H1 (cell line): ENCODE results near the gene ACBD4. TPM values are rescaled to one million over a fixed set of nuclear protein-coding genes. Genes with fewer than 3 reads are reported as not detected.

Source experiments
- CTCF ChIA-PET: fragments of 300-600 bp; sonication (Branson Sonifier 250); formaldehyde crosslinking; loops from one replicate; lab custom pipeline; 2021; ENCODE audit not compliant: partially characterized antibody; lab: Charles Lee
- POLR2A ChIA-PET: fragments of 300-600 bp; sonication (Branson Sonifier 250); formaldehyde crosslinking; loops from one replicate; lab custom pipeline; 2021; ENCODE audit warnings: inconsistent platforms; ENCODE audit not compliant: partially characterized antibody; lab: Charles Lee
- DNase-seq, 2 experiments: peaks; one replicate each; pipeline versions ENCODE4 v3.0.0 to v3.0.0-alpha.2; 2010 to 2022; ENCODE audit warnings: low spot score in 2 of 2, low read depth in 1 of 2, mixed read lengths in 1 of 2
- FAIRE-seq: peaks from 2 replicates; lab custom pipeline; 2011; peaks lifted over from hg19 to GRCh38; lab: Jason Lieb, UNC
- H2AFZ ChIP-seq: 2 replicates; pipeline ENCODE4 v1.8.1; 2012; ENCODE audit warnings: low read length, inconsistent platforms
- H2AK5ac ChIP-seq: 2 replicates; pipeline ENCODE4 v1.6.1; 2013; ENCODE audit warnings: low read depth, low read length
- H2BK120ac ChIP-seq: replicated peaks from 2 replicates; pipeline ENCODE3; 2013; ENCODE audit warnings: low read depth, low read length, inconsistent platforms
- H2BK12ac ChIP-seq: 2 replicates; pipeline ENCODE4 v1.6.1; 2013; ENCODE audit warnings: low read depth, low read length
- H2BK15ac ChIP-seq: 2 replicates; pipeline ENCODE4 v1.6.1; 2013; ENCODE audit warnings: low read length
- H2BK20ac ChIP-seq: 2 replicates; pipeline ENCODE4 v1.6.1; 2013; ENCODE audit warnings: low read length
- H2BK5ac ChIP-seq: 2 replicates; pipeline ENCODE4 v1.6.1; 2013; ENCODE audit warnings: low read depth, low read length
- H3K14ac ChIP-seq: 2 replicates; pipeline ENCODE4 v1.6.1; 2013; ENCODE audit warnings: inconsistent platforms; ENCODE audit not compliant: insufficient read length
- H3K18ac ChIP-seq: 2 replicates; pipeline ENCODE4 v1.6.1; 2013; ENCODE audit warnings: low read length; ENCODE audit errors: extremely low read depth
- H3K23ac ChIP-seq: 2 replicates; pipeline ENCODE4 v1.6.1; 2013; ENCODE audit warnings: inconsistent platforms; ENCODE audit not compliant: insufficient read length
- H3K23me2 ChIP-seq: 2 replicates; pipeline ENCODE4 v1.6.1; 2013; ENCODE audit warnings: low read depth, low read length
- H3K27ac ChIP-seq: 2 replicates; pipeline ENCODE4 v1.6.1; 2011; ENCODE audit warnings: low read depth, low read length, inconsistent platforms
- H3K27me3 ChIP-seq, 4 experiments: replicated peaks in 1 of 4; 1 replicate in 1 of 4; 2 replicates in 3 of 4; pipeline versions ENCODE4 v1.6.1 to v1.8.1; 2011 to 2013; ENCODE audit warnings: low read length in 3 of 4, mild to moderate bottlenecking in 3 of 4, inconsistent platforms in 2 of 4, mixed read lengths in 2 of 4, moderate library complexity in 1 of 4; ENCODE audit not compliant: control insufficient read depth in 3 of 4, insufficient read depth in 3 of 4; ENCODE audit errors: extremely low read depth in 1 of 4
- H3K36me3 ChIP-seq, 4 experiments: 2 replicates each; pipeline versions ENCODE4 v1.6.1 to v1.8.1; 2011 to 2013; ENCODE audit warnings: mild to moderate bottlenecking in 4 of 4, low read length in 3 of 4, moderate library complexity in 2 of 4, control low read depth in 1 of 4, inconsistent platforms in 1 of 4; ENCODE audit not compliant: insufficient read depth in 4 of 4, control insufficient read depth in 2 of 4
- H3K4ac ChIP-seq: replicated peaks from 2 replicates; pipeline ENCODE3; 2013; ENCODE audit warnings: low read length, low read depth, mixed read lengths, inconsistent platforms; ENCODE audit not compliant: insufficient read length
- H3K4me1 ChIP-seq, 4 experiments: replicated peaks in 1 of 4; 1 replicate in 1 of 4; 2 replicates in 3 of 4; pipeline versions ENCODE4 v1.6.1 to v1.8.1; 2011 to 2013; ENCODE audit warnings: low read length in 3 of 4, inconsistent platforms in 2 of 4, mixed read lengths in 1 of 4; ENCODE audit not compliant: insufficient read depth in 4 of 4, control insufficient read depth in 3 of 4
- H3K4me2 ChIP-seq, 2 experiments: 2 replicates each; pipeline versions ENCODE4 v1.6.1 to v1.8.1; 2011 to 2013; ENCODE audit warnings: low read depth in 2 of 2, low read length in 2 of 2, control low read depth in 1 of 2, inconsistent platforms in 1 of 2, mild to moderate bottlenecking in 1 of 2; ENCODE audit not compliant: insufficient read depth in 1 of 2
- H3K4me3 ChIP-seq, 4 experiments: fragments of 200-600, 300-600 bp in 1 of 4; sonication (generic), shearing (Covaris generic), sonication (Bioruptor Twin) in 1 of 4; 2 replicates each; pipeline versions ENCODE4 v1.5.1 to v1.8.1; 2011 to 2016; ENCODE audit warnings: low read length in 4 of 4, low read depth in 3 of 4, control low read depth in 2 of 4, inconsistent platforms in 2 of 4, mild to moderate bottlenecking in 2 of 4, mixed read lengths in 1 of 4, moderate library complexity in 1 of 4; ENCODE audit not compliant: insufficient read depth in 2 of 4; ENCODE audit errors: extremely low read depth in 1 of 4
- H3K56ac ChIP-seq: replicated peaks from 2 replicates; pipeline ENCODE3; 2013; ENCODE audit warnings: low read depth, mild to moderate bottlenecking, mixed read lengths, low read length, inconsistent platforms; ENCODE audit not compliant: insufficient read length
- H3K79me1 ChIP-seq: 2 replicates; pipeline ENCODE4 v1.6.1; 2013; ENCODE audit warnings: low read depth, low read length, control low read depth
- H3K79me2 ChIP-seq, 2 experiments: 2 replicates each; pipeline versions ENCODE4 v1.6.1 to v1.8.1; 2012 to 2013; ENCODE audit warnings: low read length in 2 of 2, mild to moderate bottlenecking in 2 of 2, inconsistent platforms in 1 of 2; ENCODE audit not compliant: insufficient read depth in 2 of 2, control insufficient read depth in 1 of 2
- H3K9ac ChIP-seq, 4 experiments: replicated peaks in 1 of 4; 1 replicate in 1 of 4; 2 replicates in 3 of 4; pipeline versions ENCODE4 v1.6.1 to v1.8.1; 2011 to 2013; ENCODE audit warnings: low read depth in 3 of 4, low read length in 3 of 4, control low read depth in 2 of 4, mild to moderate bottlenecking in 2 of 4, moderate library complexity in 2 of 4, inconsistent platforms in 1 of 4; ENCODE audit errors: extremely low read depth in 1 of 4
- H3K9me3 ChIP-seq, 2 experiments: 2 replicates each; pipeline versions ENCODE4 v1.6.1 to v1.8.1; 2012 to 2013; ENCODE audit warnings: mild to moderate bottlenecking in 2 of 2, moderate library complexity in 2 of 2, control low read depth in 1 of 2, inconsistent platforms in 1 of 2, low read depth in 1 of 2, low read length in 1 of 2, mixed read lengths in 1 of 2; ENCODE audit not compliant: insufficient read depth in 2 of 2
- H4K20me1 ChIP-seq, 2 experiments: replicated peaks in 1 of 2; 2 replicates each; pipeline versions ENCODE3 to v1.8.1; 2011 to 2013; ENCODE audit warnings: inconsistent platforms in 2 of 2, low read length in 2 of 2, mild to moderate bottlenecking in 1 of 2; ENCODE audit not compliant: insufficient read depth in 2 of 2, control insufficient read depth in 1 of 2
- H4K5ac ChIP-seq: 2 replicates; pipeline ENCODE4 v1.6.1; 2013; ENCODE audit warnings: low read length, low read depth, mixed read lengths, inconsistent platforms; ENCODE audit not compliant: insufficient read length
- H4K8ac ChIP-seq: 2 replicates; pipeline ENCODE4 v1.8.0; 2013; ENCODE audit warnings: mild to moderate bottlenecking, moderate library complexity, low read length, inconsistent platforms; ENCODE audit not compliant: insufficient read depth; ENCODE audit errors: extremely low read depth
- H4K91ac ChIP-seq: replicated peaks from 2 replicates; pipeline ENCODE3; 2013; ENCODE audit warnings: low read length, mixed read lengths, inconsistent platforms; ENCODE audit not compliant: insufficient read length
- BACH1 ChIP-seq: IDR thresholded peaks from 2 replicates; pipeline ENCODE4 v1.6.1; 2012; ENCODE audit warnings: low read length, improper control_type of control experiment
- BCL11A ChIP-seq, 2 experiments: IDR thresholded peaks; one replicate each; pipeline ENCODE4 v1.6.1; 2011; ENCODE audit warnings: low read depth in 2 of 2, low read length in 2 of 2, mild to moderate bottlenecking in 2 of 2
- CHD2 ChIP-seq: IDR thresholded peaks from 2 replicates; pipeline ENCODE4 v1.6.1; 2012; ENCODE audit warnings: low read length, improper control_type of control experiment
- CREB1 ChIP-seq: IDR thresholded peaks from 2 replicates; pipeline ENCODE4 v1.6.1; 2012; ENCODE audit warnings: inconsistent platforms
- GABPA ChIP-seq: IDR thresholded peaks from 2 replicates; pipeline ENCODE4 v1.6.1; 2011; ENCODE audit warnings: mild to moderate bottlenecking, low read length, moderate library complexity, borderline replicate concordance; ENCODE audit not compliant: insufficient read depth
- HDAC2 ChIP-seq, 2 experiments: fragments of 300-600 bp in 1 of 2; sonication (generic) in 1 of 2; IDR thresholded peaks; 2 replicates each; pipeline ENCODE4 v1.6.1; 2011 to 2012; ENCODE audit warnings: low read depth in 2 of 2, low read length in 2 of 2, mild to moderate bottlenecking in 2 of 2, moderate library complexity in 2 of 2, borderline replicate concordance in 1 of 2, inconsistent platforms in 1 of 2
- MAFK ChIP-seq: IDR thresholded peaks from 2 replicates; pipeline ENCODE4 v1.6.1; 2012; ENCODE audit warnings: low read depth, mild to moderate bottlenecking, improper control_type of control experiment, low read length
- NRF1 ChIP-seq: IDR thresholded peaks from 2 replicates; pipeline ENCODE4 v1.6.1; 2011; ENCODE audit warnings: mild to moderate bottlenecking, low read depth, low read length, improper control_type of control experiment
- RFX5 ChIP-seq: IDR thresholded peaks from 2 replicates; pipeline ENCODE4 v1.6.1; 2011; ENCODE audit warnings: low read depth, low read length, improper control_type of control experiment, borderline replicate concordance
- RNF2 ChIP-seq: fragments of 200-900, 300-1000 bp; sonication (generic); IDR thresholded peaks from 2 replicates; pipeline ENCODE4 v1.7.1; 2016; ENCODE audit warnings: borderline replicate concordance, low read depth, mild to moderate bottlenecking, antibody characterized with exemption, low read length; ENCODE audit not compliant: poor library complexity, severe bottlenecking; ENCODE audit errors: missing control alignments
- RXRA ChIP-seq: IDR thresholded peaks from 2 replicates; pipeline ENCODE4 v1.6.1; 2011; ENCODE audit warnings: low read depth, mild to moderate bottlenecking, low read length, moderate library complexity; ENCODE audit not compliant: insufficient read depth
- SIRT6 ChIP-seq: IDR thresholded peaks from one replicate; pipeline ENCODE4 v1.7.1; 2012; ENCODE audit warnings: low read length, inconsistent platforms
- TCF12 ChIP-seq: IDR thresholded peaks from 2 replicates; pipeline ENCODE4 v1.6.1; 2011; ENCODE audit warnings: low read depth, mild to moderate bottlenecking, low read length
- WGBS, 2 experiments: shearing (Covaris generic) in 1 of 2; methylation state at CpG; one replicate each; pipeline versions ENCODE4 v1.1.6 to v1.1.7; 2013 to 2015; ENCODE audit warnings: low lambda C conversion rate in 2 of 2, mixed read lengths in 2 of 2, inconsistent platforms in 1 of 2, low coverage in 1 of 2, missing lambda C conversion rate in 1 of 2; ENCODE audit not compliant: insufficient replicate concordance in 2 of 2, insufficient coverage in 1 of 2, insufficient read length in 1 of 2; ENCODE audit errors: extremely low coverage in 1 of 2, missing lambda C conversion rate in 1 of 2; 5-methylcytosine and 5-hydroxymethylcytosine counted together
- polyA plus RNA-seq, 7 experiments: library from polyadenylated mRNA; depleted of rRNA in 3 of 7; stranded (reverse) in 5 of 7; unstranded in 2 of 7; fragments of >200 nt in 5 of 7; fragments of 200-250 nt in 2 of 7; gene quantifications; 1 replicate in 5 of 7; 2 replicates in 1 of 7; 4 replicates in 1 of 7; pipeline versions ENCODE4 v1.2.1 to v1.2.3, GENCODE V29; 2011 to 2013; ENCODE audit warnings: missing spikeins in 2 of 7, mixed read lengths in 2 of 7
- total RNA-seq: library from RNA; stranded (reverse); fragmentation: NEBNext Ultra II Directional; extraction: Animal tissue kit (Norgen Biotek cat#: 25700); gene quantifications from 2 replicates; pipeline ENCODE4 v1.2.1, GENCODE V29; 2021

Gene ACBD4
- total and polyA plus RNA-seq, 2 of the 8 experiments (the other 6 are each of a cell fraction or from before 2014, with no cell fraction given): 7.3 to 10.7 TPM

- Histone ChIP-seq H3K14ac (no peak overlapping the region), H3K4ac (no peak overlapping the region), H3K18ac (peak overlapping the region; percentile 78), H4K8ac (no peak overlapping the region), H4K20me1 (no peaks in the 10 kb centered on the region), H2BK120ac (no peak overlapping the region), H3K4me3 (peak overlapping the region in 3 of 4 experiments; percentile 44 to 69 (median 61); a peak in 3 of 8 replicates), H2BK15ac (peak overlapping the region; percentile 40; the same call in 1 of the 2 replicates), H3K23me2 (peaks cover 11% of the 10 kb centered on the region; the same call in 1 of the 2 replicates), H3K4me2 (peak overlapping the region; percentile 81), H3K27me3 (no peaks in the 10 kb centered on the region), H3K79me1 (no peaks in the 10 kb centered on the region), H2AFZ (no peak overlapping the region), H2BK5ac (peak overlapping the region; percentile 66; the same call in 1 of the 2 replicates), H2BK12ac (0 out of 2 replicates have a peak overlapping the region, but pooled peaks have one; percentile 27), H3K27ac (peak overlapping the region; percentile 1; the same call in 1 of the 2 replicates), H2AK5ac (no peak overlapping the region), H3K4me1 (peaks cover 3 to 23% (median 19%) of the 10 kb centered on the region in 4 experiments), H3K36me3 (no peaks in the 10 kb centered on the region), H4K5ac (no peak overlapping the region), H4K91ac (no peak overlapping the region), H3K56ac (no peak overlapping the region), H3K79me2 (no peaks in the 10 kb centered on the region), H3K23ac (no peak overlapping the region), H2BK20ac (no peak overlapping the region), H3K9ac (no peak overlapping the region), H3K9me3 (no peaks in the 10 kb centered on the region)
- WGBS, 2 experiments: 63% methylated on average over 13 of the region's 13 CpGs; no CpG with 5 or more reads in 1 of the 2 experiments
- ChIA-PET POLR2A (interaction anchor here (0.6 to 20.3 kb wide), 4 partner anchors 8 to 677 kb away, joined by 3 to 1076 read pairs (median 4); partner anchors contain the start of genes ACBD4 and HEXIM2), CTCF (interaction anchor here (1.1 to 3.6 kb wide), 5 partner anchors 8 to 88 kb away, joined by 3 to 29 read pairs (median 4); partner anchors contain the start of gene ACBD4)
- DNase-seq: no peak
- no peak for FAIRE-seq
- TF ChIP-seq CHD2 (no peak), CREB1 (no peak), HDAC2 (IDR thresholded peaks at IDR 0.05; ENCODE audit: borderline replicate concordance in 1 of 2, low read depth in 2 of 2, low read length in 2 of 2) (no peak), SIRT6 (no peak), BACH1 (no peak), GABPA (no peak), RFX5 (no peak), BCL11A (IDR thresholded peaks at IDR 0.05; ENCODE audit: low read depth in 2 of 2, low read length in 2 of 2) (no peak), RXRA (no peak), NRF1 (no peak), MAFK (no peak), TCF12 (no peak), RNF2 (no peak)
Measured at GRCh38 chr17:45143094-45143670, 7.7 kb downstream of the ACBD4 start.
